HG03045 (cell line): ENCODE results near the gene BOLA1.
"Not testable (repeated sequence)": the region's sequence is repeated elsewhere in the genome, so short reads cannot be mapped to it uniquely, and the experiment has no call there.

Source experiments
- ATAC-seq: cut with Tn5 transposase; IDR thresholded peaks from one replicate; pipeline ENCODE4 v1.9.1; 2021; ENCODE audit warnings: mild to moderate bottlenecking, moderate library complexity; ENCODE audit not compliant: unreplicated experiment

BOLA1 gene

GRCh38 chr1:149886396-149887195 lies 12.8 kb upstream of the BOLA1 start:
- peak; percentile 67 for ATAC-seq

GRCh38 chr1:149887196-149887455 lies 12.2 kb upstream of the BOLA1 start:
- ATAC-seq, result not testable (repeated sequence)

- peak; percentile 44 for ATAC-seq
Measured at GRCh38 chr1:149887456-149888246, 11.7 kb upstream of the BOLA1 start.

GRCh38 chr1:149888247-149888998 lies 10.9 kb upstream of the BOLA1 start:
- peak; percentile 25 for ATAC-seq

GRCh38 chr1:149888999-149889289 lies 10.4 kb upstream of the BOLA1 start:
- no peak for ATAC-seq

- no peak for ATAC-seq
Measured at GRCh38 chr1:149896575-149896974, 2.8 kb upstream of the BOLA1 start.

GRCh38 chr1:149903836-149904491 lies 4.6 kb downstream of the BOLA1 start:
- ATAC-seq, result no peak

- ATAC-seq, result no peak
Measured at GRCh38 chr1:149906570-149907075, 7.3 kb downstream of the BOLA1 start.

GRCh38 chr1:149914545-149914944 lies 15.2 kb downstream of the BOLA1 start:
- ATAC-seq, result no peak

- ATAC-seq, result no peak
Measured at GRCh38 chr1:149915429-149916192, 16.2 kb downstream of the BOLA1 start.

GRCh38 chr1:149916193-149916897 lies 17.0 kb downstream of the BOLA1 start:
- ATAC-seq, result no peak

- ATAC-seq, result no peak
Measured at GRCh38 chr1:149916898-149917252, 17.5 kb downstream of the BOLA1 start.

- no peak for ATAC-seq
Measured at GRCh38 chr1:149917571-149918144, 18.3 kb downstream of the BOLA1 start, which contains the start of gene SV2A. Gene SV2A (minus strand): TSS chr1:149917844. CDS start chr1:149913840, 4,004 bp downstream.

GRCh38 chr1:149923626-149924025 lies 24.3 kb downstream of the BOLA1 start:
- ATAC-seq, result no peak

GRCh38 chr1:149925345-149925744 lies 26.0 kb downstream of the BOLA1 start:
- ATAC-seq, result no peak

GRCh38 chr1:149925751-149926150 lies 26.4 kb downstream of the BOLA1 start:
- no peak for ATAC-seq

- no peak for ATAC-seq
Measured at GRCh38 chr1:149926296-149926695, 26.9 kb downstream of the BOLA1 start.

- ATAC-seq, result no peak
Measured at GRCh38 chr1:149927056-149927562, 27.7 kb downstream of the BOLA1 start.
